ENCODE results near the gene PTPN18. TPM values are rescaled to one million over a fixed set of nuclear protein-coding genes. Genes with fewer than 3 reads are reported as not detected.

PTPN18 gene
- total RNA-seq, 3 donors from 2014 or later (not counting 1 experiment from before 2014, with no cell fraction given): 189 to 194 (median 192) TPM

DNA sequence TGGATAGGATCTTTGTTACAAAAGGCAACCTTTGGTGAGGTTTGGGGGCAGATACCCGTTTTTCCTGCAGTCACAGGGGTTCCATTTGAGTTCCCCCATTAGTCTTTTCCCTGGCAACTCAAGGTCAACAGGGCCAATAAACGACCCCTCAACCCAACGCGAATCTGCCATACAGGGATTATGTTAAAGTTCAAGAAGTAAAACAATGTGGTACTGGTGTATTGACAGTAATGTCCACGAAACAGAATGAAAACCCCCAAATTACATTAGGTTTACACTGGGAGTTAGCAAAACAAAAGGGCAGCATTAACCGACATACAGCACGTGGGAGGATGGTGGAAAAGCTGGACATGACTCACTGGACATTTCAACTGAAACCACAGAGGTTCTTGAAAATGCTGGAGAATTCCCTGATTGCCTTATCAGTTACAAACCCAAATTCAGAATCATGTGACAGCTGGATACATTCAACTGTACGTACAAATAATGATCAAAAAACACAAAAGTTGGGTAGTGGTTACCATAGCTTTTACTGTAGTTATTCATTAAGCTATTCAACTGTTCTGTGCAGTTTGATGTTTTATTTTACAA lies 18.0 kb upstream of the PTPN18 start:
- peaks cover 0 to 15% of the 10 kb centered on the region in 2 donors for H3K27me3 Mint-ChIP-seq (ENCODE audit: low read depth in 2 of 2)
- H3K27ac Mint-ChIP-seq: no peak overlapping the region
- DNase-seq: no peak
- no peak for ATAC-seq
- intact Hi-C loops (cut with micrococcal nuclease): loop anchor here (10.0 kb wide), 1 partner anchor 1603 kb away; no protein-coding TSS in a partner anchor
- no peaks in the 10 kb centered on the region for H3K9me3 Mint-ChIP-seq
- no peaks in the 10 kb centered on the region for H3K9me3 ChIP-seq (ENCODE audit: control insufficient read depth, insufficient read depth, low read length)
- H3K4me3 Mint-ChIP-seq: no peak overlapping the region
- peaks cover 6% of the 10 kb centered on the region for H3K36me3 Mint-ChIP-seq
- H3K4me1 Mint-ChIP-seq: peaks cover 19 to 28% of the 10 kb centered on the region in 2 donors
- 87% methylated on average over 6 of the region's 8 CpGs for WGBS (ENCODE audit: insufficient coverage)
- no peak overlapping the region for H3K27ac ChIP-seq (ENCODE audit: low read length)
- H3K4me3 ChIP-seq (ENCODE audit: low read length): no peak overlapping the region
- H3K36me3 ChIP-seq (ENCODE audit: control insufficient read depth, insufficient read depth, low read length): peaks cover 20% of the 10 kb centered on the region
- H3K27me3 ChIP-seq (ENCODE audit: control insufficient read depth, insufficient read depth, low read length): no peaks in the 10 kb centered on the region
- H3K4me1 ChIP-seq (ENCODE audit: control insufficient read depth, insufficient read depth, low read length): peaks cover 5% of the 10 kb centered on the region
- TF ChIP-seq, protein P1, sequence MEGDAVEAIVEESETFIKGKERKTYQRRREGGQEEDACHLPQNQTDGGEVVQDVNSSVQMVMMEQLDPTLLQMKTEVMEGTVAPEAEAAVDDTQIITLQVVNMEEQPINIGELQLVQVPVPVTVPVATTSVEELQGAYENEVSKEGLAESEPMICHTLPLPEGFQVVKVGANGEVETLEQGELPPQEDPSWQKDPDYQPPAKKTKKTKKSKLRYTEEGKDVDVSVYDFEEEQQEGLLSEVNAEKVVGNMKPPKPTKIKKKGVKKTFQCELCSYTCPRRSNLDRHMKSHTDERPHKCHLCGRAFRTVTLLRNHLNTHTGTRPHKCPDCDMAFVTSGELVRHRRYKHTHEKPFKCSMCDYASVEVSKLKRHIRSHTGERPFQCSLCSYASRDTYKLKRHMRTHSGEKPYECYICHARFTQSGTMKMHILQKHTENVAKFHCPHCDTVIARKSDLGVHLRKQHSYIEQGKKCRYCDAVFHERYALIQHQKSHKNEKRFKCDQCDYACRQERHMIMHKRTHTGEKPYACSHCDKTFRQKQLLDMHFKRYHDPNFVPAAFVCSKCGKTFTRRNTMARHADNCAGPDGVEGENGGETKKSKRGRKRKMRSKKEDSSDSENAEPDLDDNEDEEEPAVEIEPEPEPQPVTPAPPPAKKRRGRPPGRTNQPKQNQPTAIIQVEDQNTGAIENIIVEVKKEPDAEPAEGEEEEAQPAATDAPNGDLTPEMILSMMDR (IDR thresholded peaks at IDR 0.05): no peak

GRCh38 chr2:130338793-130339345 lies 17.0 kb upstream of the PTPN18 start:
- no peak overlapping the region for H3K27ac ChIP-seq (ENCODE audit: low read length)
- ATAC-seq (no peak), DNase-seq (no peak)
- H3K36me3 ChIP-seq (ENCODE audit: control insufficient read depth, insufficient read depth, low read length): peaks cover 20% of the 10 kb centered on the region
- Mint-ChIP-seq H3K27me3 (ENCODE audit: low read depth in 2 of 2) (peaks cover 0 to 10% of the 10 kb centered on the region in 2 donors), H3K36me3 (peaks cover 6% of the 10 kb centered on the region), H3K9me3 (no peaks in the 10 kb centered on the region), H3K27ac (peak overlapping the region in 1 of 2 donors; percentile 45), H3K4me3 (no peak overlapping the region), H3K4me1 (peaks cover 25 to 37% of the 10 kb centered on the region in 2 donors)
- WGBS (ENCODE audit: insufficient coverage): 95% methylated on average over 12 of the region's 12 CpGs
- H3K4me3 ChIP-seq (ENCODE audit: low read length): no peak overlapping the region
- TF ChIP-seq, protein P1 (IDR thresholded peaks at IDR 0.05): no peak
- peaks cover 14% of the 10 kb centered on the region for H3K4me1 ChIP-seq (ENCODE audit: control insufficient read depth, insufficient read depth, low read length)
- no peaks in the 10 kb centered on the region for H3K9me3 ChIP-seq (ENCODE audit: control insufficient read depth, insufficient read depth, low read length)
- intact Hi-C loops (cut with micrococcal nuclease): loop anchor here (10.0 kb wide), 1 partner anchor 1604 kb away; no protein-coding TSS in a partner anchor
- H3K27me3 ChIP-seq (ENCODE audit: control insufficient read depth, insufficient read depth, low read length): no peaks in the 10 kb centered on the region

DNA sequence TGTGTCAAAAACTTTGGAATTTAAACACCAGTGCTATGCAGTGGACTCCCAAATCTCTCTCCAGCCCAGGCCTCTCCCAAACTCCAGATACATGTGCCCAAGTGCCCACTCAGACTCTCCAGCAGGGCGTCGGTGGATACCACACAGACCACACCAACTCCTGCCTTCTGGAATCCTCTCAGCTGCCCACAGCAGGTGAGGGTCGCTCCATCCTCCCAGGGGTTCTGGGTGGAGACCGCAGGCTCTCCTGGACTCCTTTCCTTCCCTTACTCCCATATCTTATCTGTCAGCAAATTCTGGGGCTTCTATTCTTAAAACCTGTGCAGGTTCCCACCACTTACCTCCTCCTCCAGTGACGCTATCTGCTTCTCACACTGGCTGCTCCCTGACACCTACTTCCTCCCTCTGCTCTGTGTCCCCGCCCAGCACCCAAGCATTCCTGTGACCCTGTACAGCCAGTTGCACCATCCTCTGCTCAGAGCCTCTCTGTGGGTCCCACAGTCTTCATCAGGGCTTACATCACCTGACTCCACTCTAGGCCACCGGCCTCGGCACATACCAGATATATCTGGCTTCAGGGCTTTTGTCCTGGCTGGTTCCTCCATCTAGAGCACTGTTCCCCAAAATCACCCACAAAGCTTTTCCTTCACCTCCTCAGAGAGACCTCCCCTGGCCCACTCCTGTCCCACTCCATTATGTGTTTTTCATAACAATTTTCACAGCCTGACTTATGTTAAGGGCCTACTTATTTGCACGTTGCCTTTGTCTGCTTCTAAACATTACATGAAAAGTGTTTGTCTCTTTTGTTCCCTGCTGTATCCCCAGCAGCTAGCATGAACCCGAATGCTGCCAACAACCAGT lies 15.7 kb upstream of the PTPN18 start:
- intact Hi-C loops (cut with micrococcal nuclease): loop anchor here (10.0 kb wide), 1 partner anchor 1605 kb away; no protein-coding TSS in a partner anchor
- ATAC-seq: no peak
- H3K9me3 Mint-ChIP-seq: no peaks in the 10 kb centered on the region
- peaks cover 25 to 37% of the 10 kb centered on the region in 2 donors for H3K4me1 Mint-ChIP-seq
- Histone ChIP-seq H3K9me3 (ENCODE audit: control insufficient read depth, insufficient read depth, low read length) (no peaks in the 10 kb centered on the region), H3K4me1 (ENCODE audit: control insufficient read depth, insufficient read depth, low read length) (peaks cover 17% of the 10 kb centered on the region), H3K27me3 (ENCODE audit: control insufficient read depth, insufficient read depth, low read length) (no peaks in the 10 kb centered on the region), H3K27ac (ENCODE audit: low read length) (no peak overlapping the region), H3K36me3 (ENCODE audit: control insufficient read depth, insufficient read depth, low read length) (peaks cover 29% of the 10 kb centered on the region), H3K4me3 (ENCODE audit: low read length) (no peak overlapping the region)
- TF ChIP-seq, protein P1 (IDR thresholded peaks at IDR 0.05): no peak
- 98% methylated on average over 10 of the region's 10 CpGs for WGBS (ENCODE audit: insufficient coverage)
- peak overlapping the region; percentile 4 to 10 for H3K27ac Mint-ChIP-seq
- H3K4me3 Mint-ChIP-seq: peak overlapping the region; percentile 14
- no peak for DNase-seq
- H3K27me3 Mint-ChIP-seq (ENCODE audit: low read depth in 2 of 2): no peaks in the 10 kb centered on the region
- H3K36me3 Mint-ChIP-seq: peaks cover 6% of the 10 kb centered on the region

Measured in natural killer cell (primary cell).